GM12878 (cell line): ENCODE results near the gene MNT. TPM values are rescaled to one million over a fixed set of nuclear protein-coding genes. Genes with fewer than 3 reads are reported as not detected.

Experiments used
- ATAC-seq: fragments of 200-7000 bp; cut with Tn5 transposase; 3 replicates; pipeline ENCODE4 v1.9.1; 2020; ENCODE audit warnings: mild to moderate bottlenecking, moderate library complexity
- BruUV-seq: library from RNA; stranded (reverse); fragments of 400-500 nt; replicated peaks from 2 replicates; lab custom pipeline; 2021; lab: Mats Ljungman, UMichigan
- CTCF ChIA-PET: fragments of 300-600 bp; sonication (Branson Sonifier 250); formaldehyde crosslinking; extraction: SDS; loops from one replicate; lab custom pipeline; 2021; ENCODE audit warnings: inconsistent platforms; lab: Yijun Ruan, JAX
- POLR2A ChIA-PET: fragments of 350-600 bp; formaldehyde crosslinking; extraction: SDS; loops from one replicate; lab custom pipeline; 2021; ENCODE audit warnings: inconsistent platforms; lab: Charles Lee
- RAD21 ChIA-PET: fragments of 300-600 bp; sonication (Branson Sonifier 250); formaldehyde crosslinking; loops from one replicate; lab custom pipeline; 2023; ENCODE audit warnings: antibody characterized with exemption; ENCODE audit not compliant: unreplicated experiment; lab: Charles Lee
- SMC1A ChIA-PET: fragments of 300-600 bp; sonication (Branson Sonifier 250); formaldehyde crosslinking; loops from one replicate; lab custom pipeline; 2023; ENCODE audit not compliant: unreplicated experiment, uncharacterized antibody; lab: Charles Lee
- DNase-seq: peaks from one replicate; pipeline ENCODE4 v3.0.0-alpha.2; 2011; ENCODE audit warnings: low read depth, low spot score
- FAIRE-seq: peaks from 3 replicates; lab custom pipeline; 2011; peaks lifted over from hg19 to GRCh38; lab: Jason Lieb, UNC
- H2AFZ ChIP-seq: 2 replicates; pipeline ENCODE4 v1.6.0; 2011; ENCODE audit warnings: low read depth, low read length, control low read depth; ENCODE audit not compliant: control insufficient read depth
- H3K27ac ChIP-seq: 2 replicates; pipeline ENCODE4 v1.5.1; 2011; ENCODE audit warnings: control low read depth; ENCODE audit not compliant: control insufficient read depth, insufficient read depth
- H3K27me3 ChIP-seq, 2 experiments: replicated peaks in 1 of 2; 2 replicates each; pipeline versions ENCODE4 v1.6.0 to v1.6.1; 2011; ENCODE audit warnings: low read length in 1 of 2; ENCODE audit not compliant: control insufficient read depth in 2 of 2, insufficient read depth in 2 of 2
- H3K36me3 ChIP-seq, 2 experiments: 2 replicates each; pipeline ENCODE4 v1.5.1; 2011; ENCODE audit warnings: low read length in 1 of 2; ENCODE audit not compliant: control insufficient read depth in 2 of 2, insufficient read depth in 2 of 2
- H3K4me1 ChIP-seq: 2 replicates; pipeline ENCODE4 v1.6.1; 2011; ENCODE audit warnings: mild to moderate bottlenecking, low read length, moderate library complexity, mixed read lengths; ENCODE audit not compliant: control insufficient read depth, insufficient read depth
- H3K4me2 ChIP-seq: 2 replicates; pipeline ENCODE4 v1.6.0; 2011; ENCODE audit warnings: control low read depth; ENCODE audit not compliant: control insufficient read depth, insufficient read depth
- H3K4me3 ChIP-seq: fragments of 200-600 bp; sonication (generic); 2 replicates; pipeline ENCODE4 v1.5.1; 2016
- H3K79me2 ChIP-seq: 2 replicates; pipeline ENCODE4 v1.6.0; 2011; ENCODE audit warnings: low read length; ENCODE audit not compliant: control insufficient read depth, insufficient read depth
- H3K9ac ChIP-seq: 2 replicates; pipeline ENCODE4 v1.8.0; 2011; ENCODE audit warnings: low read length, control low read depth, mixed read lengths; ENCODE audit not compliant: control insufficient read depth, insufficient read depth
- H3K9me3 ChIP-seq: replicated peaks from 3 replicates; pipeline ENCODE4 v1.5.1; 2011; ENCODE audit warnings: mild to moderate bottlenecking, low read length; ENCODE audit not compliant: control insufficient read depth, insufficient read depth
- H4K20me1 ChIP-seq: 2 replicates; pipeline ENCODE4 v1.6.0; 2011; ENCODE audit not compliant: control insufficient read depth, insufficient read depth
- ATF7 ChIP-seq: fragments of 450-650 bp; IDR thresholded peaks from 2 replicates; pipeline ENCODE4 v1.6.1; 2016; ENCODE audit warnings: low read depth, mild to moderate bottlenecking
- BMI1 ChIP-seq: fragments of 450-650 bp; IDR thresholded peaks from 2 replicates; pipeline ENCODE4 v1.6.1; 2016; ENCODE audit warnings: mild to moderate bottlenecking, moderate library complexity, borderline replicate concordance
- CHD2 ChIP-seq: IDR thresholded peaks from 2 replicates; pipeline ENCODE4 v1.6.1; 2011; ENCODE audit warnings: low read depth, low read length, improper control_type of control experiment, borderline replicate concordance
- CTCF ChIP-seq, 3 experiments: IDR thresholded peaks in 2 of 3; conservative IDR thresholded peaks in 1 of 3; 2 replicates each; pipeline ENCODE4 v1.5.1; 2011; ENCODE audit warnings: low read depth in 3 of 3, low read length in 3 of 3, mild to moderate bottlenecking in 3 of 3, control low read depth in 2 of 3, moderate library complexity in 2 of 3, inconsistent platforms in 1 of 3, mixed read lengths in 1 of 3; ENCODE audit not compliant: control insufficient read depth in 2 of 3, insufficient read depth in 1 of 3; ENCODE audit errors: extremely low read depth in 1 of 3
- FOS ChIP-seq: IDR thresholded peaks from 3 replicates; pipeline ENCODE4 v1.6.1; 2011; ENCODE audit warnings: borderline replicate concordance; ENCODE audit not compliant: insufficient read length; ENCODE audit errors: extremely low read depth
- HDGF ChIP-seq: fragments of 450-650 bp; IDR thresholded peaks from 2 replicates; pipeline ENCODE4 v1.6.1; 2016; ENCODE audit warnings: antibody characterized with exemption
- IKZF1 ChIP-seq: fragments of 450-650 bp; conservative IDR thresholded peaks from 2 replicates; pipeline ENCODE4 v1.6.1; 2017; ENCODE audit warnings: antibody characterized with exemption, mild to moderate bottlenecking
- JUNB ChIP-seq: IDR thresholded peaks from 2 replicates; pipeline ENCODE4 v1.6.1; 2016; ENCODE audit warnings: antibody characterized with exemption, mild to moderate bottlenecking
- MEF2B ChIP-seq: fragments of 450-650 bp; IDR thresholded peaks from 2 replicates; pipeline ENCODE4 v1.6.1; 2018; ENCODE audit warnings: mild to moderate bottlenecking, moderate library complexity; ENCODE audit not compliant: partially characterized antibody, poor library complexity, severe bottlenecking
- MXI1 ChIP-seq: fragments of 150-350 bp; IDR thresholded peaks from 2 replicates; pipeline ENCODE4 v1.6.1; 2011; ENCODE audit warnings: low read depth, mild to moderate bottlenecking, inconsistent platforms, low read length, improper control_type of control experiment
- MYC ChIP-seq: IDR thresholded peaks from 2 replicates; pipeline ENCODE4 v1.6.1; 2011; ENCODE audit warnings: mild to moderate bottlenecking, low read length, moderate library complexity, inconsistent platforms; ENCODE audit not compliant: insufficient read depth, insufficient replicate concordance, insufficient read length, severe bottlenecking
- NFIC ChIP-seq: IDR thresholded peaks from 2 replicates; pipeline ENCODE4 v1.6.1; 2012; ENCODE audit warnings: low read depth, mild to moderate bottlenecking, inconsistent platforms, low read length, moderate library complexity
- NRF1 ChIP-seq: conservative IDR thresholded peaks from 2 replicates; pipeline ENCODE4 v1.6.1; 2011; ENCODE audit warnings: mild to moderate bottlenecking, low read depth, low read length, improper control_type of control experiment
- RELA ChIP-seq: fragments of 450-650 bp; IDR thresholded peaks from 2 replicates; pipeline ENCODE4 v1.8.0; 2014; ENCODE audit warnings: borderline replicate concordance; ENCODE audit not compliant: partially characterized antibody
- RFX5 ChIP-seq: IDR thresholded peaks from 2 replicates; pipeline ENCODE4 v1.6.1; 2011; ENCODE audit warnings: low read depth, low read length, improper control_type of control experiment
- SMAD1 ChIP-seq: fragments of 450-650 bp; IDR thresholded peaks from 2 replicates; pipeline ENCODE4 v1.6.1; 2018; ENCODE audit warnings: mild to moderate bottlenecking, low read depth; ENCODE audit not compliant: partially characterized antibody
- SREBF1 ChIP-seq: IDR thresholded peaks from 2 replicates; pipeline ENCODE4 v1.6.1; 2012; ENCODE audit warnings: mild to moderate bottlenecking, low read length
- STAT1 ChIP-seq: fragments of 450-650 bp; conservative IDR thresholded peaks from 2 replicates; pipeline ENCODE4 v1.6.1; 2014; ENCODE audit warnings: antibody characterized with exemption, mild to moderate bottlenecking
- STAT3 ChIP-seq: IDR thresholded peaks from 2 replicates; pipeline ENCODE4 v1.6.1; 2011; ENCODE audit warnings: low read depth, low read length, improper control_type of control experiment
- SUPT20H ChIP-seq: IDR thresholded peaks from 2 replicates; pipeline ENCODE4 v1.6.1; 2011; ENCODE audit warnings: low read depth, mild to moderate bottlenecking, low read length, moderate library complexity, borderline replicate concordance; ENCODE audit not compliant: control insufficient read depth
- TAF1 ChIP-seq: IDR thresholded peaks from 2 replicates; pipeline ENCODE4 v1.6.1; 2011; ENCODE audit warnings: mild to moderate bottlenecking, low read depth, low read length, borderline replicate concordance
- USF2 ChIP-seq: IDR thresholded peaks from 2 replicates; pipeline ENCODE4 v1.6.1; 2011; ENCODE audit warnings: low read depth, low read length, improper control_type of control experiment, borderline replicate concordance
- ZNF274 ChIP-seq: IDR thresholded peaks from one replicate; pipeline ENCODE4 v1.8.0; 2011; ENCODE audit not compliant: insufficient read length, insufficient read depth
- ZNF384 ChIP-seq: IDR thresholded peaks from 2 replicates; pipeline ENCODE4 v1.6.1; 2012; ENCODE audit warnings: low read depth, mild to moderate bottlenecking, low read length, improper control_type of control experiment, borderline replicate concordance
- WGBS: methylation state at CpG from one replicate; pipeline ENCODE4 v1.1.6; 2016; ENCODE audit warnings: low lambda C conversion rate; ENCODE audit not compliant: insufficient replicate concordance, insufficient coverage; ENCODE audit errors: missing lambda C conversion rate; 5-methylcytosine and 5-hydroxymethylcytosine counted together
- in situ Hi-C: fragments of 300-500 bp; cut with MboI; formaldehyde crosslinking; loops from 9 replicates; pipeline ENCODE4 v1.14.3; 2018; ENCODE audit warnings: mixed read lengths
- intact Hi-C: fragments of 100-400 bp; cut with micrococcal nuclease; formaldehyde crosslinking; loops from one replicate; pipeline ENCODE4 v1.14.2; 2022; ENCODE audit not compliant: unreplicated experiment
- polyA plus RNA-seq, 11 experiments: library from polyadenylated mRNA; depleted of rRNA in 4 of 11; unstranded in 6 of 11; stranded (reverse) in 5 of 11; fragments of >200 nt; fragmentation: Nextera tagmentation in 4 of 11; fragmentation: Illumina TruSeq in 1 of 11; extraction: Ambion mirVana in 4 of 11; extraction: Trizol in 1 of 11; gene quantifications; 1 replicate in 1 of 11; 2 replicates in 10 of 11; pipeline versions ENCODE4 v1.2.1 to v1.2.3, GENCODE V29; 2011 to 2016; ENCODE audit warnings: inconsistent platforms in 2 of 11, missing spikeins in 2 of 11, low read depth in 1 of 11
- total RNA-seq, 4 experiments: library from RNA; depleted of rRNA in 3 of 4; stranded (reverse); fragments of >200 nt in 3 of 4; fragmentation: Illumina TruSeq in 1 of 4; extraction: Trizol in 1 of 4; gene quantifications; 2 replicates each; pipeline versions ENCODE4 v1.2.1 to v1.2.3, GENCODE V29; 2013 to 2021

Gene MNT
- total and polyA plus RNA-seq, 10 of the 15 experiments (the other 5 are each of a cell fraction or from before 2014, with no cell fraction given) = 0.31 to 15.9 (median 3.8) TPM

GRCh38 chr17:2378905-2379304 is 22.0 kb downstream of the MNT start (continued):
- TF ChIP-seq CTCF (IDR thresholded peaks at IDR 0.05 in 2 of 3, conservative IDR thresholded peaks at IDR 0.05 in 1 of 3; ENCODE audit: control insufficient read depth in 2 of 3, extremely low read depth in 1 of 3, insufficient read depth in 1 of 3, low read depth in 3 of 3, low read length in 3 of 3) (no peak), ZNF274 (no peak), JUNB (no peak), HDGF (no peak), SMAD1 (no peak), USF2 (no peak), NFIC (no peak), TAF1 (no peak), MXI1 (no peak)

- DNase-seq (no peak), FAIRE-seq (no peak), ATAC-seq (no peak)
- intact Hi-C loops (no loop called here), in situ Hi-C loops (loop anchor here (5.0 kb wide), 1 partner anchor 35 kb away; no protein-coding TSS in a partner anchor)
- no peak overlapping the region for H3K4me3 ChIP-seq
- H3K27ac ChIP-seq = no peak overlapping the region
- H3K9me3 ChIP-seq = no peaks in the 10 kb centered on the region
- BruUV-seq = no TSS peak
- no peaks in the 10 kb centered on the region for H3K27me3 ChIP-seq
- WGBS = 92% methylated on average over 10 of the region's 10 CpGs
- POLR2A ChIA-PET = no interaction called here
- H3K4me2 ChIP-seq = no peak overlapping the region
- SMC1A ChIA-PET = interaction anchor here (10.7 kb wide), 1 partner anchor 37 kb away, joined by 364 read pairs; no protein-coding TSS in a partner anchor
- H3K9ac ChIP-seq = no peak overlapping the region
- CTCF ChIA-PET = interaction anchor here (12.3 kb wide), 1 partner anchor 37 kb away, joined by 597 read pairs; no protein-coding TSS in a partner anchor
- no peaks in the 10 kb centered on the region; a peak in 3 of 4 replicates for H3K36me3 ChIP-seq
- no peaks in the 10 kb centered on the region for H3K79me2 ChIP-seq
- H3K4me1 ChIP-seq = no peaks in the 10 kb centered on the region
- H4K20me1 ChIP-seq = no peaks in the 10 kb centered on the region
- H2AFZ ChIP-seq = no peak overlapping the region
- RAD21 ChIA-PET = no interaction called here
- no peak for TF ChIP-seq RELA
- no peak for TF ChIP-seq NRF1
- TF ChIP-seq MEF2B = no peak
- TF ChIP-seq CHD2 = no peak
- TF ChIP-seq STAT3 = no peak
- no peak for TF ChIP-seq MYC
- TF ChIP-seq ATF7 = no peak
- no peak for TF ChIP-seq IKZF1
- TF ChIP-seq STAT1 = no peak
- TF ChIP-seq BMI1 = no peak
- no peak for TF ChIP-seq SREBF1
- TF ChIP-seq SUPT20H = no peak
- no peak for TF ChIP-seq RFX5
- TF ChIP-seq ZNF384 = no peak
- no peak for TF ChIP-seq FOS
Measured at GRCh38 chr17:2377659-2378058, 23.2 kb downstream of the MNT start.
